ENCODE data around the gene GINS2.

DNA sequence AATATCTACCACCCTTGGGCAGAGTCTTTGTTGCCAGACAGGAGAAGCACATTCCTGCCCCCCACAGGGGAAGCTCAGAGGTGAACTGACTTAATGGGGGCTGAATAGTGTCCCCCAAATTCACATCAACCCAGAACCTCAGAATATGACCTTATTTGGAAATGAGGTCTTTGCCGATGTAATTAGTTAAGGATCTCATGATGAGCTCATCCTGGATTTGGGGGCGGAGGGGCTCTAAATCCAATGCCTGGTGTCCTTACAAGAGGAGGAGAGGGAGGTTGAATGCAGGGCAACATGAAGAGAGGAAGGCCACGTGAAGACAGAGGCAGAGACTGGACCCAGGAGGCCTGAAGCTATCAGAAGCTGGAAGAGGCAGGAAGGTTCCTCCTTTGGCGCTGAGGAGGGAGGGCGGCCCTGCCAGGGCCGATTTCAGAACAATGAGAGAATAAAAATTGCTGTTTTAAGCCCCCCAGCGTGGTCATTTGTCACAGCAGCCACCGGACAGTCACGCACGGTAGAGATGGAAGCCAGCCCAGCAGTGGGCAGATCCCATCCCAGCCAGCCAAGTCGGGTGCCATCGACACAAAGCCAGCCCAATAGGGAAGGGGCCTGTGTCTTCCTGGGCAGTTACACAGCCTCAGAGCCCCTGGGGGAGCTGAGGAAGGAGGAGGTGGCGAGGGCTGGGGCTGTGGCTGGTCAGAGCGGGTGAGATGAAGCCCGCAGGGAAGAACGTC, 40.9 kb upstream of the GINS2 start:
- TF ChIP-seq, protein P1, sequence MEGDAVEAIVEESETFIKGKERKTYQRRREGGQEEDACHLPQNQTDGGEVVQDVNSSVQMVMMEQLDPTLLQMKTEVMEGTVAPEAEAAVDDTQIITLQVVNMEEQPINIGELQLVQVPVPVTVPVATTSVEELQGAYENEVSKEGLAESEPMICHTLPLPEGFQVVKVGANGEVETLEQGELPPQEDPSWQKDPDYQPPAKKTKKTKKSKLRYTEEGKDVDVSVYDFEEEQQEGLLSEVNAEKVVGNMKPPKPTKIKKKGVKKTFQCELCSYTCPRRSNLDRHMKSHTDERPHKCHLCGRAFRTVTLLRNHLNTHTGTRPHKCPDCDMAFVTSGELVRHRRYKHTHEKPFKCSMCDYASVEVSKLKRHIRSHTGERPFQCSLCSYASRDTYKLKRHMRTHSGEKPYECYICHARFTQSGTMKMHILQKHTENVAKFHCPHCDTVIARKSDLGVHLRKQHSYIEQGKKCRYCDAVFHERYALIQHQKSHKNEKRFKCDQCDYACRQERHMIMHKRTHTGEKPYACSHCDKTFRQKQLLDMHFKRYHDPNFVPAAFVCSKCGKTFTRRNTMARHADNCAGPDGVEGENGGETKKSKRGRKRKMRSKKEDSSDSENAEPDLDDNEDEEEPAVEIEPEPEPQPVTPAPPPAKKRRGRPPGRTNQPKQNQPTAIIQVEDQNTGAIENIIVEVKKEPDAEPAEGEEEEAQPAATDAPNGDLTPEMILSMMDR (IDR thresholded peaks at IDR 0.05), result no peak
- TF ChIP-seq POLR2A (IDR thresholded peaks at IDR 0.05), result no peak

Measured in transverse colon (tissue), 3 donors.